Measurements from ENCODE around the gene FAM219A.

Gene FAM219A

GRCh38 chr9:34371886-34372466 is 86.4 kb downstream of the FAM219A start:
- Histone ChIP-seq H3K27ac (ENCODE audit: extremely low read depth, low read depth, low read length) (no peak overlapping the region), H3K4me3 (ENCODE audit: low read depth, low read length) (no peak overlapping the region), H3K9me3 (ENCODE audit: control insufficient read depth, insufficient read depth, low read depth, low read length) (no peaks in the 10 kb centered on the region), H3K4me1 (ENCODE audit: control insufficient read depth, insufficient read depth, low read length) (no peaks in the 10 kb centered on the region; the same call in none of the 2 replicates), H3K36me3 (ENCODE audit: control insufficient read depth in 2 of 2, insufficient read depth in 1 of 2, low read length in 2 of 2) (peaks cover 0 to 36% of the 10 kb centered on the region in 2 experiments; a peak in 1 of 3 replicates)
- POLR2A ChIA-PET = no interaction called here
- CTCF ChIA-PET = interaction anchor here (1.0 to 10.7 kb wide), 2 partner anchors 39 to 175 kb away, joined by 3 to 172 read pairs; no protein-coding TSS in a partner anchor
- TF ChIP-seq ZSCAN30 (tag by site-specific recombination; IDR thresholded peaks at IDR 0.05) (no peak), ZNF202 (tag by site-specific recombination; IDR thresholded peaks at IDR 0.05; ENCODE audit: borderline replicate concordance) (no peak), ZNF510 (tag by site-specific recombination; IDR thresholded peaks at IDR 0.05; ENCODE audit: insufficient replicate concordance) (no peak), ZNF404 (tag by site-specific recombination; IDR thresholded peaks at IDR 0.05) (no peak), SP7 (tag by site-specific recombination; IDR thresholded peaks at IDR 0.05) (no peak), ZNF239 (tag by site-specific recombination; IDR thresholded peaks at IDR 0.05) (no peak), ZNF768 (tag by site-specific recombination; IDR thresholded peaks at IDR 0.05) (no peak), ZBTB8A (tag by site-specific recombination; IDR thresholded peaks at IDR 0.05) (no peak), ZNF561 (tag by site-specific recombination; IDR thresholded peaks at IDR 0.05; ENCODE audit: borderline replicate concordance) (no peak), ZNF416 (tag by site-specific recombination; IDR thresholded peaks at IDR 0.05) (no peak), MYNN (tag by site-specific recombination; IDR thresholded peaks at IDR 0.05; ENCODE audit: borderline replicate concordance) (no peak), ZNF184 (tag by site-specific recombination; IDR thresholded peaks at IDR 0.05) (no peak), ZNF157 (tag by site-specific recombination; IDR thresholded peaks at IDR 0.05) (no peak), GLIS2 (tag by site-specific recombination; IDR thresholded peaks at IDR 0.05) (no peak), ZNF558 (tag by site-specific recombination; IDR thresholded peaks at IDR 0.05) (no peak), IKZF3 (tag by site-specific recombination; IDR thresholded peaks at IDR 0.05) (no peak)
- TF ChIP-seq, protein P1, sequence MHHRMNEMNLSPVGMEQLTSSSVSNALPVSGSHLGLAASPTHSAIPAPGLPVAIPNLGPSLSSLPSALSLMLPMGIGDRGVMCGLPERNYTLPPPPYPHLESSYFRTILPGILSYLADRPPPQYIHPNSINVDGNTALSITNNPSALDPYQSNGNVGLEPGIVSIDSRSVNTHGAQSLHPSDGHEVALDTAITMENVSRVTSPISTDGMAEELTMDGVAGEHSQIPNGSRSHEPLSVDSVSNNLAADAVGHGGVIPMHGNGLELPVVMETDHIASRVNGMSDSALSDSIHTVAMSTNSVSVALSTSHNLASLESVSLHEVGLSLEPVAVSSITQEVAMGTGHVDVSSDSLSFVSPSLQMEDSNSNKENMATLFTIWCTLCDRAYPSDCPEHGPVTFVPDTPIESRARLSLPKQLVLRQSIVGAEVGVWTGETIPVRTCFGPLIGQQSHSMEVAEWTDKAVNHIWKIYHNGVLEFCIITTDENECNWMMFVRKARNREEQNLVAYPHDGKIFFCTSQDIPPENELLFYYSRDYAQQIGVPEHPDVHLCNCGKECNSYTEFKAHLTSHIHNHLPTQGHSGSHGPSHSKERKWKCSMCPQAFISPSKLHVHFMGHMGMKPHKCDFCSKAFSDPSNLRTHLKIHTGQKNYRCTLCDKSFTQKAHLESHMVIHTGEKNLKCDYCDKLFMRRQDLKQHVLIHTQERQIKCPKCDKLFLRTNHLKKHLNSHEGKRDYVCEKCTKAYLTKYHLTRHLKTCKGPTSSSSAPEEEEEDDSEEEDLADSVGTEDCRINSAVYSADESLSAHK (tag by site-specific recombination; IDR thresholded peaks at IDR 0.05) = no peak
- TF ChIP-seq, protein P2, sequence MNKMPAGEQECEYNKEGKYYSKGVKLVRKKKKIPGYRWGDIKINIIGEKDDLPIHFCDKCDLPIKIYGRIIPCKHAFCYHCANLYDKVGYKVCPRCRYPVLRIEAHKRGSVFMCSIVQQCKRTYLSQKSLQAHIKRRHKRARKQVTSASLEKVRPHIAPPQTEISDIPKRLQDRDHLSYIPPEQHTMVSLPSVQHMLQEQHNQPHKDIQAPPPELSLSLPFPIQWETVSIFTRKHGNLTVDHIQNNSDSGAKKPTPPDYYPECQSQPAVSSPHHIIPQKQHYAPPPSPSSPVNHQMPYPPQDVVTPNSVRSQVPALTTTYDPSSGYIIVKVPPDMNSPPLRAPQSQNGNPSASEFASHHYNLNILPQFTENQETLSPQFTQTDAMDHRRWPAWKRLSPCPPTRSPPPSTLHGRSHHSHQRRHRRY (tag by site-specific recombination; IDR thresholded peaks at IDR 0.05) = no peak
- TF ChIP-seq, protein P3, sequence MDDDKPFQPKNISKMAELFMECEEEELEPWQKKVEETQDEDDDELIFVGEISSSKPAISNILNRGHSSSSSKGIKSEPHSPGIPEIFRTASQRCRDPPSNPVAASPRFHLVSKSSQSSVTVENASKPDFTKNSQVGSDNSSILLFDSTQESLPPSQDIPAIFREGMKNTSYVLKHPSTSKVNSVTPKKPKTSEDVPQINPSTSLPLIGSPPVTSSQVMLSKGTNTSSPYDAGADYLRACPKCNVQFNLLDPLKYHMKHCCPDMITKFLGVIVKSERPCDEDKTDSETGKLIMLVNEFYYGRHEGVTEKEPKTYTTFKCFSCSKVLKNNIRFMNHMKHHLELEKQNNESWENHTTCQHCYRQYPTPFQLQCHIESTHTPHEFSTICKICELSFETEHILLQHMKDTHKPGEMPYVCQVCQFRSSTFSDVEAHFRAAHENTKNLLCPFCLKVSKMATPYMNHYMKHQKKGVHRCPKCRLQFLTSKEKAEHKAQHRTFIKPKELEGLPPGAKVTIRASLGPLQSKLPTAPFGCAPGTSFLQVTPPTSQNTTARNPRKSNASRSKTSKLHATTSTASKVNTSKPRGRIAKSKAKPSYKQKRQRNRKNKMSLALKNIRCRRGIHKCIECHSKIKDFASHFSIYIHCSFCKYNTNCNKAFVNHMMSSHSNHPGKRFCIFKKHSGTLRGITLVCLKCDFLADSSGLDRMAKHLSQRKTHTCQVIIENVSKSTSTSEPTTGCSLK (tag by site-specific recombination; IDR thresholded peaks at IDR 0.05) = no peak

Measured in HEK293 (cell line).